Fibroblast of skin of back (primary cell): Measurements from ENCODE around the gene RNF13. TPM values are rescaled to one million over a fixed set of nuclear protein-coding genes. Genes with fewer than 3 reads are reported as not detected.

Experiments
- DNase-seq: peaks from one replicate; pipeline ENCODE4 v3.0.0-alpha.2; 2013
- polyA plus RNA-seq, 2 experiments: library from polyadenylated mRNA; unstranded; fragments of 120-200 nt; gene quantifications; one replicate each; pipeline ENCODE4 v1.2.1, GENCODE V29; 2013; ENCODE audit not compliant: insufficient read length in 2 of 2

RNF13 gene
- 30.1 TPM for polyA plus RNA-seq (2013, experiment 1 of 2; ENCODE audit: insufficient read length)
- 29.1 TPM for polyA plus RNA-seq (2013, experiment 2 of 2; ENCODE audit: insufficient read length)

GRCh38 chr3:149812606-149813366, at the start of gene RNF13:
Gene RNF13, plus strand, starts transcription at chr3:149813215. Its CDS starts 32,812 bp downstream, at chr3:149846027.
- DNase-seq: peak; percentile 95

- DNase-seq: no peak
Measured at GRCh38 chr3:149763565-149764195, 49.3 kb upstream of the RNF13 start.

- DNase-seq: no peak
Measured at GRCh38 chr3:149764302-149764701, 48.7 kb upstream of the RNF13 start.

GRCh38 chr3:149765762-149766334, 47.2 kb upstream of the RNF13 start:
- DNase-seq: peak; percentile 44

- DNase-seq: no peak
Measured at GRCh38 chr3:149767720-149768119, 45.3 kb upstream of the RNF13 start.

- DNase-seq: no peak
Measured at GRCh38 chr3:149768704-149769103, 44.3 kb upstream of the RNF13 start.

- no peak for DNase-seq
Measured at GRCh38 chr3:149770246-149770645, 42.8 kb upstream of the RNF13 start.

GRCh38 chr3:149771652-149772271, 41.3 kb upstream of the RNF13 start:
- peak; percentile 46 for DNase-seq

GRCh38 chr3:149772861-149773260, 40.2 kb upstream of the RNF13 start:
- DNase-seq: no peak

GRCh38 chr3:149776170-149776569, 36.8 kb upstream of the RNF13 start:
- DNase-seq: peak; percentile 16

GRCh38 chr3:149777414-149778214, 35.4 kb upstream of the RNF13 start:
- DNase-seq: no peak

GRCh38 chr3:149781211-149781610, 31.8 kb upstream of the RNF13 start:
- no peak for DNase-seq

GRCh38 chr3:149781741-149782140, 31.3 kb upstream of the RNF13 start:
- DNase-seq: no peak

GRCh38 chr3:149783576-149783975, 29.4 kb upstream of the RNF13 start:
- peak; percentile 82 for DNase-seq

GRCh38 chr3:149784064-149784704, 28.8 kb upstream of the RNF13 start:
- DNase-seq: peak; percentile 60

GRCh38 chr3:149790268-149790667, 22.7 kb upstream of the RNF13 start:
- DNase-seq: peak; percentile 81

GRCh38 chr3:149790698-149791097, 22.3 kb upstream of the RNF13 start:
- DNase-seq: peak; percentile 44

- DNase-seq: no peak
Measured at GRCh38 chr3:149792452-149793270, 20.4 kb upstream of the RNF13 start, which contains the start of gene ANKUB1. Gene ANKUB1, minus strand, starts transcription at chr3:149792554. Its CDS starts 188 bp downstream, at chr3:149792366.

- DNase-seq: no peak
Measured at GRCh38 chr3:149796026-149796425, 17.0 kb upstream of the RNF13 start.

- no peak for DNase-seq
Measured at GRCh38 chr3:149800693-149801092, 12.3 kb upstream of the RNF13 start.

- no peak for DNase-seq
Measured at GRCh38 chr3:149801195-149801594, 11.8 kb upstream of the RNF13 start.
